ENCODE data around the gene ADGRA1. TPM values are rescaled to one million over a fixed set of nuclear protein-coding genes. Genes with fewer than 3 reads are reported as not detected.

The ADGRA1 gene
- total RNA-seq, 4 donors from 2014 or later, result 0.13 TPM; not detected in 3

DNA sequence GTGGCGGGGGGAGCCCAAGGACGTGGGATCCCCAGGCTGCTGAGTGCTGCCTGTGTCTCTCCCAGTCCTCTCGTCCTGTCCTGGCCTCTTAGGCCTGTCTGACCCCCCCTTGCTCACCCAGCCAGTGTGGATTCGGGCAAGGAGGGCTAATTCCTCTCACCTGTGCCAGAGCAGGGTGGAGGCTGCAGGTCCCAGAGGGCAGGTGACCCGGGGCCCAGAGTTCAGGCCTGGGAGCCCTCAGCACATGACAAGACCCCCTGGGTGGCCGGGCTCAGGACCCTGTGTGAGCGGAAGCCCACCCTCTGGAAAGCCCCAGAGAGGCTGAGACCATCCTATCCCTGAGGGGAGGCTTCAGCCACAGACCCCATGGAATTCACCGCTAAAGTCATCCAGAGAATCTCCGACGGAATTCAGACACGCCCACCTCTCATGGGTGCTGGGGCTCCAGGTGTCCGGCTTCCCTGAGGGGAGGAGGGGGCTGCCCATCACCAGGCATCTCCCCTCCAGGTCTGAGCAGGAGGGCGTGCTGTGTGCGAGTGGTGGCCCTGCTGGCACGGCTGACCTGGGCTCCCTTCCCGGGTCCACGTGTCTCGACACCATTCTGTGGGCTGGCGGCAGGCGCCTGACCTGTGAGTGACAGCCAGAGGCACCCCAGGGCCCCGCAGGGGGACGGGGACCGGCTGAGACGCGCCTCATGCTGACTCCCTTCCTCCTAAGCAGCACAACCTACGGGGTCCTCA, 77.3 kb downstream of the ADGRA1 start:
- Histone ChIP-seq H3K36me3 (no peaks in the 10 kb centered on the region), H3K4me1 (peaks cover 0 to 19% (median 11%) of the 10 kb centered on the region in 3 donors), H3K9me3 (no peaks in the 10 kb centered on the region), H3K27me3 (peaks cover 83% of the 10 kb centered on the region), H3K27ac (no peak overlapping the region), H3K4me3 (no peak overlapping the region)
- no peak for ATAC-seq
- TF ChIP-seq, protein P1, sequence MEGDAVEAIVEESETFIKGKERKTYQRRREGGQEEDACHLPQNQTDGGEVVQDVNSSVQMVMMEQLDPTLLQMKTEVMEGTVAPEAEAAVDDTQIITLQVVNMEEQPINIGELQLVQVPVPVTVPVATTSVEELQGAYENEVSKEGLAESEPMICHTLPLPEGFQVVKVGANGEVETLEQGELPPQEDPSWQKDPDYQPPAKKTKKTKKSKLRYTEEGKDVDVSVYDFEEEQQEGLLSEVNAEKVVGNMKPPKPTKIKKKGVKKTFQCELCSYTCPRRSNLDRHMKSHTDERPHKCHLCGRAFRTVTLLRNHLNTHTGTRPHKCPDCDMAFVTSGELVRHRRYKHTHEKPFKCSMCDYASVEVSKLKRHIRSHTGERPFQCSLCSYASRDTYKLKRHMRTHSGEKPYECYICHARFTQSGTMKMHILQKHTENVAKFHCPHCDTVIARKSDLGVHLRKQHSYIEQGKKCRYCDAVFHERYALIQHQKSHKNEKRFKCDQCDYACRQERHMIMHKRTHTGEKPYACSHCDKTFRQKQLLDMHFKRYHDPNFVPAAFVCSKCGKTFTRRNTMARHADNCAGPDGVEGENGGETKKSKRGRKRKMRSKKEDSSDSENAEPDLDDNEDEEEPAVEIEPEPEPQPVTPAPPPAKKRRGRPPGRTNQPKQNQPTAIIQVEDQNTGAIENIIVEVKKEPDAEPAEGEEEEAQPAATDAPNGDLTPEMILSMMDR (IDR thresholded peaks at IDR 0.05), result no peak
- no peak for TF ChIP-seq EP300 (IDR thresholded peaks at IDR 0.05)
- TF ChIP-seq POLR2AphosphoS5 (IDR thresholded peaks at IDR 0.05), result no peak
- TF ChIP-seq POLR2A (IDR thresholded peaks at IDR 0.05), result no peak
- WGBS, 2 donors (ENCODE audit: low coverage in 1 of 2), result no CpG with 5 or more reads among the region's 26 CpGs

DNA sequence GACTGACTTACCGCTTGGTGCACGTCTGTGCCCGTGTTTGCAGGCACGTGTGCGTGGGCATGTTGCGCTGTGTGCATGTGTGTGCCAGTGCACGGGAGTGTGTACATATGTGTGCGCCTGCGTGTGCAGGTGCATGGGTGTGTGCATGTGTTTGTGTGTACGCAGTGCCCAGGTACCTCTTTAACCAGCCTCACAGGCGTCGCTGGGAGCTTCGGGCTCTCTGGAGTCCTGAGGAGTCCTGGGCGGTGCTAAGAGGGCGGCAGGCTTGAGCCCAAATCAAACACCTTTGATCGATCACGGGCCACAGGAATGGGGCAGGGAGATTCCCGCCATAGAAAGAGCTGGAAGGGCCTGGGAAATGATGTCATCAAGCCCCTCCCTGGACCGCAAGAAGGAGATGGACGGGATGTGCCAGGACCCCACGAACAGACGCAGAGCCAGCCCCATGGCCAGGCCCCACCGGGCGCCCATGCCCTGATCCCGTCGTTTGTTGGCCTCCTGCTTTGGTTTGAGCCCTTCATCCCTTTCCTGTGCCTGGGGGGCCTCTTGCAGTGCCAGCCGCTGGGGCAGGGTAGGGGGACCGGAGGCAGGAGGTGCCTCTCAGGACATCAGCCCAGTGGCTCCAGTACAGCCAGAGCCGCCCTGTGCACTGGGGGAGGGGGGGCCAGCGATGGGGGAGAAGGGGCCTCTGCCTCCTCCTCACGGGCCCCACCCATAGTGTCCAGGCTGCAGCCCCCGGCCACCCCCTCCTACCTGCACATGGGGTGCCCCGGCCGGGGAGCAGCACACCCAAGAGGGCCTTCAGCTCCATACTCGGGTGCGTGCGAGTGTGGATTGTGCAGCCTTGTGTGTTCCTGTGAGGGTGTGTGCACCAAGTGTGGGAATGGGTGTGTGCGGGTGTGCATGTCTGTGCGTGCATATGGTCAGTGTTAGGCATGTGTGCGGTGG, 78.1 kb downstream of the ADGRA1 start:
- Histone ChIP-seq H3K27me3 (peaks cover 77% of the 10 kb centered on the region), H3K9me3 (no peaks in the 10 kb centered on the region), H3K27ac (no peak overlapping the region), H3K4me3 (no peak overlapping the region), H3K36me3 (no peaks in the 10 kb centered on the region), H3K4me1 (peaks cover 0 to 11% (median 5%) of the 10 kb centered on the region in 3 donors)
- no peak for ATAC-seq
- TF ChIP-seq, protein P1 (IDR thresholded peaks at IDR 0.05), result no peak
- TF ChIP-seq POLR2AphosphoS5 (IDR thresholded peaks at IDR 0.05) (no peak), EP300 (IDR thresholded peaks at IDR 0.05) (no peak), POLR2A (IDR thresholded peaks at IDR 0.05) (no peak)
- WGBS, 2 donors (ENCODE audit: low coverage in 1 of 2), result 77 to 100% methylated on average over 7 to 9 of the region's 40 CpGs

DNA sequence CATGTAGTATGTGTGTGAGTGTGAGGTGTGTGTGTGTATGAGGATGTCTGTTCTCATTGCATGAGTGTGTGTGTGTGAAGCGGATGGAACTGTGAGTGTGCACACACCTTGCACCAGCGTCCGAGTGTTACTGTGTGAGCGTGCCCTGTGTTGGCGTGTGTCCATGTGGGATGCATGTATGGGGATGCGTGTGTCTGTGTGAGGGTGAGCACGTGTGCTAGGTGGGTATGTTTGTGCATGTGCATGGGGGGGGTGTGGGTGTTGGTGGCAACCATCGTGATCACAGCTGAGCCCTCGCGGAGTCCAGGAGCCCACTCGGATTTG, 78.7 kb downstream of the ADGRA1 start:
- H3K27me3 ChIP-seq, result peaks cover 71% of the 10 kb centered on the region
- H3K4me3 ChIP-seq, result no peak overlapping the region
- H3K4me1 ChIP-seq, result peaks cover 0 to 5% (median 0%) of the 10 kb centered on the region in 3 donors
- no peaks in the 10 kb centered on the region for H3K36me3 ChIP-seq
- no peak for ATAC-seq
- H3K27ac ChIP-seq, result no peak overlapping the region
- H3K9me3 ChIP-seq, result no peaks in the 10 kb centered on the region
- 80 to 86% methylated on average over 4 of the region's 11 CpGs for WGBS, 2 donors (ENCODE audit: low coverage in 1 of 2)
- TF ChIP-seq EP300 (IDR thresholded peaks at IDR 0.05) (no peak), POLR2AphosphoS5 (IDR thresholded peaks at IDR 0.05) (no peak)
- TF ChIP-seq, protein P1 (IDR thresholded peaks at IDR 0.05), result no peak

DNA sequence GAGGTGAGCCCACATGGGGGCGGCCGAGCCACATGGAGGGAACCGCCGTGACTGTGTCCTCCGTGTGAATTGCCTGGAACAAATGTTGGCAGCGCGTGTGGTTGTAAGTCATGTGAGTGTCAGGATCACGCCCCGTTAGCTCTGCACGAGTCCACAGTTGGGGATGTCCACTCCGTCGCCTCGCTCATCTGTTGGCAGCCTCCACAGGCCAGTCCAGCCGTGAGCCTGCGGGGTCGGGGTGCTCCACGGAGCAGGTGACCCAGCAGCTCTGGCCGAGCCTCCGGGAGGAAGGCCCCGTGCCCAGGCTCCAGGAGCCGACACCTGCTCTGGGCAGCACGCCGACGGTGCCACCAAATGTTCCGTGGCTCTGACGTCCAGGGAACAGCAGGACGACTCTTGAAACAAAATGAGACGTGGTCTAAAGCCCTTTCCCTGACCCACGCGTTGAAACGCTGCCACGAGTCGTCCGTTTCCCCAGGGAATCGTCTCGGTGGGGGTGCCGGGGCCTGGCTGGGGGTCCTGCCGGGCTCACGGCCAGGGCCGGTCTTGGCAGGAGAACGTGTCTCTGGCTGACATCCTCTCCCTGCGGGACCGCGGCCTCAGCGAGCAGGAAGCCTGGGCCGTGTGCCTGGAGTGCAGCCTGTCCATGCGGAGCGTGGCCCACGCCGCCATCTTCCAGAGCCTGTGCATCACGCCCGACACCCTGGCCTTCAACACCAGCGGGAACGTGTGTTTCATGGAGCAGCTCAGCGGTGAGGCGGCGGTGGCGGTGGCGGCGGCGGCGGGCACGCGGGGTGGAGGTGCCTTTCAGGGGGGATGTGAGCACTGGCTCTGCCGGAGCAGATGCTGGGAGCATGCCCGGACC, 79.3 kb downstream of the ADGRA1 start:
- H3K4me3 ChIP-seq, result no peak overlapping the region
- peaks cover 65% of the 10 kb centered on the region for H3K27me3 ChIP-seq
- H3K9me3 ChIP-seq, result no peaks in the 10 kb centered on the region
- no peak for TF ChIP-seq POLR2AphosphoS5 (IDR thresholded peaks at IDR 0.05)
- TF ChIP-seq EP300 (IDR thresholded peaks at IDR 0.05), result no peak
- TF ChIP-seq POLR2A (IDR thresholded peaks at IDR 0.05), result no peak
- TF ChIP-seq, protein P1 (IDR thresholded peaks at IDR 0.05), result no peak
- H3K4me1 ChIP-seq, result no peaks in the 10 kb centered on the region
- no peak overlapping the region for H3K27ac ChIP-seq
- ATAC-seq, result no peak
- WGBS, 2 donors (ENCODE audit: low coverage in 1 of 2), result 36 to 72% methylated on average over 11 to 22 of the region's 66 CpGs
- H3K36me3 ChIP-seq, result no peaks in the 10 kb centered on the region
